Adipocyte (in vitro differentiated cells): ENCODE measurements around the gene OSTC.

Experiments
- DNase-seq: peaks from one replicate; pipeline ENCODE4 v3.0.0-alpha.2; 2015; ENCODE audit warnings: low read depth
- H3K27me3 ChIP-seq: replicated peaks from 2 replicates; pipeline ENCODE4 v1.7.0; 2013; ENCODE audit warnings: mild to moderate bottlenecking, low read length, moderate library complexity; ENCODE audit not compliant: control insufficient read depth, insufficient read depth
- H3K36me3 ChIP-seq: 2 replicates; pipeline ENCODE4 v1.7.0; 2013; ENCODE audit warnings: low read length, mild to moderate bottlenecking, moderate library complexity; ENCODE audit not compliant: control insufficient read depth, insufficient read depth, severe bottlenecking
- H3K4me1 ChIP-seq: 2 replicates; pipeline ENCODE4 v1.7.0; 2013; ENCODE audit warnings: mild to moderate bottlenecking, low read length, moderate library complexity; ENCODE audit not compliant: control insufficient read depth, insufficient read depth
- H3K4me3 ChIP-seq: 2 replicates; pipeline ENCODE4 v1.7.0; 2013; ENCODE audit warnings: mild to moderate bottlenecking, low read length, moderate library complexity
- H3K9ac ChIP-seq: 2 replicates; pipeline ENCODE4 v1.7.0; 2013; ENCODE audit warnings: mild to moderate bottlenecking, low read length, moderate library complexity
- H3K9me3 ChIP-seq: 2 replicates; pipeline ENCODE4 v1.7.0; 2013; ENCODE audit warnings: mild to moderate bottlenecking, low read length, moderate library complexity; ENCODE audit not compliant: control insufficient read depth

Gene OSTC

DNA sequence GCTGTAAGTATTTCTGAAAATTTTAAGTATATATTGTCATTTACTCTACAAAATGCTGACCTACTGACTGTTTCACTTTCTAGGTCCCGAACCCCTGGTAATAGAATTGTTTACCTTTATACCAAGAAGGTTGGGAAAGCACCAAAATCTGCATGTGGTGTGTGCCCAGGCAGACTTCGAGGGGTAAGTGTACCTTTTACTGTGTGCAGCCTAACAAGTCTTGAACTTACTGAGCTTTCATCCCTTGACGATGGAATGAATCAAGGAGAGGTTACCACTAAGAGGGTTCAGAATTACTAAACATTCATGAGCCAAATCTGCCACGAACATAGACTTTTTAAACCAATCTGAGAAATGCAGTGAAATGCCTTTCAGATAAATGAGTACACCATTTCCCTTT lies 28.4 kb upstream of the OSTC start:
- Histone ChIP-seq H3K36me3 (peaks cover 55% of the 10 kb centered on the region), H3K4me1 (peaks cover 38% of the 10 kb centered on the region), H3K9ac (peak overlapping the region; percentile 95), H3K4me3 (peak overlapping the region; percentile 93), H3K9me3 (no peaks in the 10 kb centered on the region), H3K27me3 (no peaks in the 10 kb centered on the region)
- no peak for DNase-seq

DNA sequence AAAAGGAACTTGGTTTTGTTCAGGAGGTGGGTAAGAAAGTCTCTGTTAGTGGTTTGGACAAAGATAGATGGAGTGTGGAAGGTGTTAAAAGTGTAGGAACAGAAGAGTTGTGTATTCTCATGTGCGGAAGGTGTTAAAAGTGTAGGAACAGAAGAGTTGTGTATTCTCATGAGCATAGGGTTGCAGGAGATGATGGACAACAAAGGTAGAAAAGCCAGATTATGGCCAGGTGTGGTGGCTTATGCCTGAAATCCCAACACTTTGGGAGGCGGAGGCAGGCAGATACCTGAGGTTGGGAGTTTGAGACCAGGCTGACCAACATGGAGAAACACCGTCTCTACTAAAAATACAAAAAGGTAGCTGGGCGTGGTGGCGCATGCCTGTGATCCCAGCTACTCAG lies 27.6 kb upstream of the OSTC start:
- peak overlapping the region; percentile 93 for H3K4me3 ChIP-seq
- no peak overlapping the region for H3K9ac ChIP-seq
- DNase-seq = no peak
- H3K4me1 ChIP-seq = peaks cover 39% of the 10 kb centered on the region
- H3K27me3 ChIP-seq = no peaks in the 10 kb centered on the region
- peaks cover 63% of the 10 kb centered on the region for H3K36me3 ChIP-seq
- no peaks in the 10 kb centered on the region for H3K9me3 ChIP-seq

DNA sequence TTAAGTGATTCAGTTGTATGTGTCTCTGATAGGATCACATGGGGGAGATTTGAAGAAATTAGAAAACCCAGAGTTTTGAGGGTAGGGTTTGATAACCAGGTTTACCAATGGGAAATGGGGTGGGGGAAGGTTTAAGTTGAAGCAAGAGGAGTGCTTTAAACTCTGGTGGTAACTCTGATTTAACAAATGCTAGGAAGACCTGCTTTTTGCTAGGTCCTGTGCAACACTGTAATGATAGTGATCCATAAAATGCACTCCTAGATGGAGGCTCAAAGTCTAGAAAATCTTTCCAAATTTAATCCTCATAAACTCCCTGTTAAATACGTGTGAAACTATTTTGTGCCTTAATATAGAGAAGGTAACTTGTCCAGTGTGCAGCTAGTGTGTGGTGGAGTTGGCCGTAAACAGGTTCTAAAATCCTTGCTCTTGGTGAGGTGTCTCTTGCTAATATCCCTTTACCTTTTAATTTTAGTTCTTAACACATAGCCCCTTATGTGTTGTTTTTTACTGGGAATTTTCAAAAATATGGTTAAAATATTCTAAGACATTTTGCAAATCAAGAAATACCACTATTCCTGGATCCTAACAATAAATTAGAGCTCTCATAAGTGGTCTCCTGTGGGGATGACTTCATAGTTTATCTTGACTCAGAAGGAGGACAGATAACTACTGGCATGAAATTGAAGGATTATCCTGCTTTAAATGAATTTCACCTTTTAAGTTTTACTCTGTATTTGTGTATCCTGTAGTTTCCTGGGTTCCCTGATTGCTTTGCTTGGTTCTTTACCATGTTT lies 25.9 kb upstream of the OSTC start:
- H3K36me3 ChIP-seq = peaks cover 75% of the 10 kb centered on the region

DNA sequence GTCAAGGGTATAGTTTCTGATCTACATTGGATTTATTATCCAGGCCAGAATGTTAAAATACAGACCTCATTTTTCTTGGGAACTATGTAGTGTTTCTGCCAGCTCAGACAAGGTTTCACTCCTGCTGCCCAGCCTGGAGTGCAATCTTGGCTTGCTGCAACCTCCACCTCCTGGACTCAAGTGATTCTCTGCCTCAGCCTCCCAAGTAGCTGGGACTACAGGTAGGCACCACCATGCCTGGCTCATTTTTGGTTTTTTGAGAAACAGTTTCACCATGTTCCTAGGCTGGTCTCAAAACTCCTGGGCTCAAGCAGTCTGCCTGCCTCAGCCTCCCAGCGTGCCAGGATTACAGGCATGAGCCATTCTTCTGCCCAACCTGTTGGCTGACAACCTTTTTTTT lies 24.3 kb upstream of the OSTC start:
- H3K4me1 ChIP-seq = peaks cover 39% of the 10 kb centered on the region
- H3K4me3 ChIP-seq = no peak overlapping the region
- no peaks in the 10 kb centered on the region for H3K27me3 ChIP-seq
- peaks cover 91% of the 10 kb centered on the region for H3K36me3 ChIP-seq
- H3K9ac ChIP-seq = no peak overlapping the region
- DNase-seq = no peak
- no peaks in the 10 kb centered on the region for H3K9me3 ChIP-seq

More for the DNA sequence above, 25.9 kb upstream of the OSTC start:
- no peaks in the 10 kb centered on the region for H3K27me3 ChIP-seq
- DNase-seq = no peak
- H3K9me3 ChIP-seq = no peaks in the 10 kb centered on the region
- H3K4me1 ChIP-seq = peaks cover 45% of the 10 kb centered on the region
- H3K4me3 ChIP-seq = peak overlapping the region; percentile 7
- peak overlapping the region; percentile 57 for H3K9ac ChIP-seq

DNA sequence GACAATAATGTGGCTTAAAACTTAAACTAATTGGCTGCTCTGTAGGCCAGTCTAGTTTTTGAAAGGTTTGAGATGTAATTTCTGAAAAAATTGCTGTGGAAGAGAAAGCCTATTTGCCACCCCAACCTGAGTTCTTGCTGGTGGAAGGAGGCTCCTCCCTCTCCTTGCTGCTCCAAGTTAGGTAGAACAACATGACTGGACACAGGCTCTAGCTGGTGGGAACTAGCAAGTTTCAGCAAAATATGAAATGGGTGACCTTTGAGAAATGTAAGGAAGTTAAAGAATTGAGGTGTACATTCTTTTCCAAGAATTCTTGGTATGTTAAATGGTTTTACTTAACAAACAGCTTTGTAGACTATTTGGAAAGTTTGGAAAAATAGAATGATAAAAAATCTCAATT lies 22.0 kb upstream of the OSTC start:
- DNase-seq = peak; percentile 29
- Histone ChIP-seq H3K4me3 (no peak overlapping the region), H3K9ac (no peak overlapping the region), H3K36me3 (peaks cover 96% of the 10 kb centered on the region), H3K4me1 (peaks cover 19% of the 10 kb centered on the region), H3K9me3 (no peaks in the 10 kb centered on the region), H3K27me3 (no peaks in the 10 kb centered on the region)

DNA sequence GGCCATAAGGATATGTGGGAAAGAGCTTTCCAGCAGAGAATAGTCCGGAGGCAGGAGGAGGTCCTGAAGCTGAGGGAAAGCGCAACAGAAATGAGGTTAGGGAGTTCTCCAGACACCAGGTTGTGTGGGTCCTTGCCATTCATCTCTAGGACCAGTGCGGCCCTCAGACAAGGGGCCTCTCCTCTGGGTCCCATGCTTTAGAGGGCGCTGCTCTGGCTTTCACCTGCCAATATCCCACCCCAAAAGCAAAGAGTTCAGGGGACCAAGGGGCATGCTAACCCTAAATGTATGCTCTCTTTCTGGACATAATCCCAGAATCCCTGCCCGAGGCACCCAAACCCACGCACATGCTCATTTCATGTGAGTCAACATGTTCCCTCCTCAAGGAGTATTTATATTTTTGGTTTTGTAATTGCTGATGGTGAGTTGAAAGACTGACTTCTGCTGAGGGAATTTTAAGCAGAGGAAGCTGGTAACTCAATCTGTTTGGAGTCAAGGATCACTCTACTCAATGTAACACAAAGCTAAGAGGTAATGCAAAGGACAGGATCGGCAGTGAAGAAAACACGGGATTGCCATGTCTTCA lies 15.2 kb upstream of the OSTC start:
- peaks cover 40% of the 10 kb centered on the region for H3K36me3 ChIP-seq
- no peaks in the 10 kb centered on the region for H3K27me3 ChIP-seq
- peak; percentile 40 for DNase-seq
- no peaks in the 10 kb centered on the region for H3K9me3 ChIP-seq
- no peak overlapping the region for H3K4me3 ChIP-seq
- no peak overlapping the region for H3K9ac ChIP-seq
- H3K4me1 ChIP-seq = peaks cover 34% of the 10 kb centered on the region

DNA sequence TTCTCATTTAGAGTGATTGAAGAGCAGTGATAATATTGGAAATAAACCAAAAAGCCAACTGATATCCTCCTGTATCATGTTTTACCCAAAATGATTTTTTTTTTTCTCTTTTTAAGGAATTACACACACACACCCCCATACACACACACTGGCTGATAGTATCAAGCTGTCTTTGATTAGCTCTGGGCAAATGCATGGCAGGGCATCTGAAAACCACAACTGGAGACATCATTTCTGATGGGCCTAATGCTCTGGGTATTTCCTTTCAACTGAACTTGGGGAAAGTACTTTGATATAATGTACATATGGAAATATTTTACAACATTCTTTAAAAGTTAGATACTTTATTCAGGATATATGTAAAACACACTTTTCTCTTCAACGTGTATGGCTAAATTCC lies 14.2 kb upstream of the OSTC start:
- Histone ChIP-seq H3K4me1 (peaks cover 35% of the 10 kb centered on the region), H3K4me3 (no peak overlapping the region), H3K27me3 (no peaks in the 10 kb centered on the region), H3K36me3 (peaks cover 29% of the 10 kb centered on the region), H3K9ac (no peak overlapping the region), H3K9me3 (no peaks in the 10 kb centered on the region)
- peak; percentile 39 for DNase-seq

DNA sequence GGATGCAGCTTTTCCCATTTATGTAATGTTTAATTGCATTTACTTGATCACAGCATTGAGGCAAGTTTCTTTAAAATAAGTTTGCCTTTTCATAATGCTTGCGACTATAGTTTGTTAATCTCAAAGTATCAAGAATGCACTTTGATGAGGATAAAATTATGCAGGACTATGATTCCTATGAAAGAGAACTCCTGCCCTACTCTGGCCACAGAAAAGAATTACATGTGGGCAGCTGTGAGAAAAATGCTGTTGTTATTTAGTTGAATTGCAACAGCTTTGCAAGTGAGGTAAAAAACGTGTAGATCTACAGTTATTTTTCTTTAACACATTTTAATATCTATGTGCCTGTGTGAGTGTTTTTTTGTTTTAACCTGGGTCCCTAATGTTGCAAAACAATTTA lies 12.5 kb upstream of the OSTC start:
- Histone ChIP-seq H3K9me3 (no peaks in the 10 kb centered on the region), H3K4me1 (peaks cover 35% of the 10 kb centered on the region), H3K27me3 (no peaks in the 10 kb centered on the region), H3K4me3 (no peak overlapping the region), H3K9ac (no peak overlapping the region), H3K36me3 (peaks cover 13% of the 10 kb centered on the region)
- peak; percentile 60 for DNase-seq

DNA sequence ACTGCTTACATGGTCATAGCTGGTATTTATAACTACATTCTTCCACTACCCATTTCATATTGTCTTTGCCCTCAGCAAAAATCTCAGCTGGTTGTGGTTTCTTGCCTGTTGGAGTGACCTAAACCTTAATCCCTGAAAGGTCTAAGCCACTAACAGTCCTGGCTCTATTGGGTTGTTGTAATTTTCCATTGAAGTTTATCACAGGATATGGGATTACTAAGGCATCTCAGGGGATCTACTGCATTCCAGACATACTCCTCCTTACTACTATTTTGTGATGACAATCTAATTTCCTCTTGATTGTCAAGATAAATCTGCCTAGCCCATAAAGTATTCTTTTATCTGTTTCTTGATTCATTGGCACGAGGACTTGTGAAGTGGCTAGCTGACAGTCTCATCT lies 6.2 kb upstream of the OSTC start:
- Histone ChIP-seq H3K4me3 (no peak overlapping the region), H3K27me3 (no peaks in the 10 kb centered on the region), H3K9ac (no peak overlapping the region), H3K9me3 (no peaks in the 10 kb centered on the region), H3K4me1 (peaks cover 22% of the 10 kb centered on the region), H3K36me3 (no peaks in the 10 kb centered on the region)
- peak; percentile 62 for DNase-seq

DNA sequence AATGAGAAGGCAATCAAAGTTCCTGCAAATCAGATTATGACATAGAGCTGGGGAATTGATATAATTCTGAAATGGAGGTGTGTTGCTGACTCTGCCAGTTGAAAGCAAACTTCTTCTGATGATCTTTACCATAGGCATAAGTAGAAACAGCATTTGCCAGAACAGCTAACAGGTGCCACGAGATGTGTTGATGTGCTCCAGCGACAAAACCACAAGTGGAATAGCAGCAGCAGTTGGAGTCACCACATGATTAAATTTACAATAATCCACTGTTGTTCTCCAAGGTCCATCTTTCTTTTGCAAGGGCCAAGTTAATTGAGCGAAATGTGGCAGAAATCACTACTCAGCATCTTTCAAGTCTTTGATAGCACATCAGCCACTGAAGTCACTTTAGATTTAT lies 3.7 kb upstream of the OSTC start:
- Histone ChIP-seq H3K9ac (no peak overlapping the region), H3K27me3 (no peaks in the 10 kb centered on the region), H3K4me3 (no peak overlapping the region), H3K4me1 (peaks cover 16% of the 10 kb centered on the region), H3K9me3 (no peaks in the 10 kb centered on the region), H3K36me3 (no peaks in the 10 kb centered on the region)
- DNase-seq = no peak

DNA sequence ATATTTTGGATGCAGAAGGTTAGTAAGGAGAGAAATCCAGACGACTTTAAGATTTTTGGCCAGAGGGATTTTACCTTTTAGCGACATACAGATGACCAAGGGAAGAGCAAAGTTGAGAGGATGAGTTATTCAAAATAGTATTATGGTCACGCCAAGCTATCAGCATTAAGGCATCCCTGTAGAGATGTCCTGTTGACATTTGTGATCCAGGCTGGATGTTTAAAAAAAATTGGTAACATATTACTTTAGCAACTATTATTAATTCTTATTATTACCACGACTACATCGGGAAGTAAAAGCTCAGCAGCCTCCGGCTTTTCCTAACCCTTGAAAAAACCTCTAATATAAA lies 562 bp upstream of the OSTC start:
- Histone ChIP-seq H3K9me3 (no peaks in the 10 kb centered on the region), H3K4me3 (peak overlapping the region; percentile 86), H3K36me3 (no peaks in the 10 kb centered on the region), H3K9ac (no peak overlapping the region), H3K4me1 (peaks cover 19% of the 10 kb centered on the region), H3K27me3 (no peaks in the 10 kb centered on the region)
- no peak for DNase-seq
